SIG-M5 treated with dmso at 0.1 percent for 504 hours (cell line): Measurements from ENCODE around the gene AMOTL1.
"Not testable (repeated sequence)": the region's sequence is repeated elsewhere in the genome, so short reads cannot be mapped to it uniquely, and the experiment has no call there.

ENCODE experiments used
- DNase-seq: peaks from one replicate; lab custom pipeline; 2025; ENCODE audit not compliant: unreplicated experiment; lab: John Stamatoyannopoulos, UW

AMOTL1 gene

DNA sequence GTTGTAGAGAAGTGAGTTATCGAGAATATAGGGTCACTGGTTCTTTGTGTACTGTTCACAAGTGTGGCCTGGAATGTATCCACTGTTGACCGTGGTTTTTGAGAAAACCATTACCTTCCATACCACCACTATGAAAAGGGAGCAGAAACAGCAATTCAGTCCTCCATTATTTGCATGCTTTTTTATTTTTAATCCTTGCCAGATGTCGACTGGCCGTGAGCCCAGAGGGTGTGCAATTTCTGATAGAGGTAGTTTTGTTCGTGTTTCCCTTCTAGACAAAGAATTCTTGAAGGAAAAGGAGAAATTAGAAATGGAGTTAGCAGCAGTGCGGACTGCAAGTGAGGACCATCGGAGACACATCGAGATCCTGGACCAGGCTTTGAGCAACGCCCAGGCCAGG, 81.7 kb downstream of the AMOTL1 start:
- DNase-seq: no peak

DNA sequence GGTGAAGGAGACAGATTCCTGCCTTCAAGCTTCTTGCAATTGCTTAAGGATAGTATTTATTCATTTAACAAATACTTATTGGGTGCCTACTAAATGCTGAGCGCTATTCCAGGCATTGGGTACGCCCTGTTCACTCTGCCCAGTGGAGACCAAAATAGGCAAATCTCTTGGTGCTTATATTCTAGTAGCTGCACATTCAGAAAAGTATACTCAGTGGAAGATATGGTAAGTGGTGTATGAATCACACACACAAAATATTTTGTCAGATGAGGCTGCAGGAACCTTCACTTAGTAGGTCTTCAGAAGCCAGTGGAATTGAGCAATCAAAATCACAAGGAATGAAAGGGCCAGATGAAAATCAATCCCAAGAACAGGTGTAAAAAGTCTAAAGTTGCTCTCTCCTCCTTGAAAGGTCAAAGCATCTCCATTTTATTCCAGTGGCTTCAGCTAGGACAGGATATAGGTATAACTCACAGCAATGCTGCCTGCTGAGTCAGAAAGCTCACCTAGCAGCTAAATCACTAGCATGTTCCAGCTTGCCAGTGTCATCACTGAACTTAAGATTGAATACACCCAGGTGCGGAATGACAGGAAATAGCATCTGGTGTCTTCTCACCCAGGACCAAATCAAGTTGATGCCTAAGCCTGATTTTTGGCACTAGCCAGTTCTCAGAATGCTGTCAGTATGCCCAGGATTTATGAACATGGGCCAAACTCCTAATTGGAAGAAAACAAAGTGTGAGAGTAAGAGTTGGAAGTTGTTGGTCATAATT, 83.9 kb downstream of the AMOTL1 start:
- no peak for DNase-seq

DNA sequence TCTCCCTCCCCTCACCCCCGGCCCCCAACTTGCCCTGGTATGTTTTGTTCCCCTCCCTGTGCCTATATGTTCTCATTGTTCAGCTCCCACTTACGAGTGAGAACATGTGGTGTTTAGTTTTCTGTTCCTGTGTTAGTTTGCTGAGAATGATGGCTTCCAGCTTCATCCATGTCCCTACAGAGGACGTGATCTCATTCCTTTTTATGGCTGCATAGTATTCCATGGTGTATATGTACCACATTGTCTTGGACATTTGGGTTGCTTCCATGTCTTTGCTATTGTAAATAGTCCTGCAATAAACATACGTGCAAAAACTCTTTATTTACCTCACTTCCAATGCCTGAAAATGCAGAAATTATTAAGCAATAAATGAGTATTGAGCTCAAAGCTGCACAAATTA, 85.1 kb downstream of the AMOTL1 start:
- not testable (repeated sequence) for DNase-seq

DNA sequence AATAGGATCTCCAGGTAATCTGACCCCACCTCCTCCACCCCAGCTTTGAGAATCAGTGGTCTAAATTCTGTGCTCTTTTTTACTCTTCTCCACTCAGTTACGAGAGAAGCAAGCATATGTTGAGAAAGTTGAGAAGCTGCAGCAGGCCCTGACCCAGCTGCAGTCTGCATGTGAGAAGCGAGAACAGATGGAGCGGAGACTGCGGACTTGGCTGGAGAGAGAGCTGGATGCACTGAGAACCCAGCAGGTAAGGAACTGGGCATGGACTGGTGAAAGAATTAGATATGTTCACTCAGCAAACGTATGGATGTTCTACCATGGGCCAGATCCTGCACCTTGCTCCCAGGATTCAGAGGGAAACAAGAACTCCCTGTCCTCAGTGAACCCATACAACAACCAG, 85.7 kb downstream of the AMOTL1 start:
- no peak for DNase-seq

DNA sequence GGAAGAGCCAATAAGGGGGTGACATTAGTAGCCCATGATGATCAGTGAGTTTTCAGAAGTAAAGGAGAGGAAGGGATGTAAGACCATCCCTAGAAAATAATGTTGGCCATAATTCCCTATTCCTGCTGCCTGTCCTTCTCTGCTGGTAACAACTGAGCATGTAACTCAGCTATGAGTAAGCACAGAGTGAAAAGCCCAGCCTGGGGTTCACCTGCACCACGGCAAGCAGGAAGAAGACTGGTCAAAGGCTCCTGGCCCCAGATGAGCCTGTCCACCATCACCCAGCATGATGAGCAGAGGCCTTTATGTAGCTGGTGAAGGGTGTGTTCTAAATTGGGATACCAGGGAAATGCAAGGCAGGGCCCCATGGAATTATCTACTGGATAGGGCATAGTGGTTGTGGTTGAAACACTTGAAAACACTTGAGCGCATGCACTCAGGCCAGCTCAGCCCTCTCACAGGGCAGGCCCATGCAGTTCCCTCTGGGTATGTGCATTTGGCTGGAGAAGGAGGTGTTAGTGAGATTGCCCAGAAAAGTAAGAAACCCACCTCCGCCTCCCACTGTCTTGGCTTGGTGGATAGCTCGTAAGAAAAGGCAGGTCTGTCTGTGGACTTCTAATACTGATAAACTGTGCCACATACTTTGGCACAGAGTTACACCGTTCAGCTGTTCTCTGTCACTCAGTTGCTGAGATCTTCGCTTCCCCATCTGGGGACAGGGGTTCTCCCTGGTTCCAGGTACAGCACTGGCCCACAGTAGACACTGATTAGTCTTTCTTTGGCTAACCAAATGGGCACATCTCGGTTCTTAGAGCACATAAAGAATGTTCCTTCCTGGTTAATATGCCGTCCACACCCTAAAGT, 86.8 kb downstream of the AMOTL1 start:
- DNase-seq: no peak

DNA sequence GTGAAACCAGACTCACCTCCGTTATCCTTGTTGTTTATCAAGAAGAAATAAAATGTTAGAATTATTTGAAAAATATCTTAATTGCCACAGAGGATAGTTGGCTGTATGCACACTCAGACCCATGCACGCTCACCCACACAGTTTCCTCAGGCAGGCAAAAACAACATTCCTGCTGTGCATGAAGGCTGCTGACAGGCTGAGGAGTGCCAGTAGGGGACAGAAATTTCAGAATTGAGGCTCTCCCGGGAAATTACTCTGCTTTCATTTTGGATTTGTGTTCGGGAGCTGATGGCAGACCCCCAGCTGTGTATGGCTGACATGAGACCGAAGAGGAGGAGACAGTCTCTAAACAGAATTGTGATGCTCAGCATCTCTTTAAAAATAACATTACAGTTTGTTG, 87.5 kb downstream of the AMOTL1 start:
- DNase-seq: no peak

DNA sequence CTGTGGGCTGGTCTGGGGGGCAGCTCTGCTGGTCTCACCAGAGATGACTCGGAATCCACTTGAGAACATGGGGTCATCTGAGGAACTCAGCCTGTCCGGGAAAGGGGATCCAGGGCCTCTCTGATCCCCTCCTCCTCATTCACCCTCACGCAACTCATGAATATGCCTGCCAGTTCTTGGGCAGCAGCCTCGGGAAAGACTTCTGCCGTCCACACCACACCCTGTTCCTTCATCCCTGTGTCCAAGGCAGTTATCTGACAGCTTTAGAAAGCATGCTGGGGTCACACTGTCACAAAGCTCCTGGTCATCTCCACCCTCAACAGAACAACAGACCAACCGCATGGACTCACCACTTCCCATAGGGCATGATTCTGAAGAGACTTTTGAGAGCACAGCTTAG, 88.3 kb downstream of the AMOTL1 start:
- no peak for DNase-seq

DNA sequence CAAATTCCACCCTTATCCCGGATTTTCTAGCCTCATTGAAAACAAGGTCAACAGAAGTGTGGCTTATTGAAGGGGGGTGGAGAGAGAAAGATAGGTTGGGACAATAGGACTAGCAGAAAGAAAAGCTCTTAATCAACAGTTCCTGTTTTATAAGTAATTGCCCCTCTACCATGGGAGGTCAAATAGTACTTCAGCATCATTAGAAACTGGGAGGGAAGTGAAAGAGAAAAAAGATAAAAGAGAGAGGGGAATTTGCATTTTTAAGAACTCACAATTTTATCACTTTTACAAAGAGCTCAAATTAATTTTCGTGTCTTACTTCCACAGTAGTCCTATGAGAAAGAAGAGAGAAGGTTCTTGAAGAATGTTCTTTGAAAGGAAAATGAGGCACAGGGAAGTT, 89.2 kb downstream of the AMOTL1 start:
- no peak for DNase-seq

DNA sequence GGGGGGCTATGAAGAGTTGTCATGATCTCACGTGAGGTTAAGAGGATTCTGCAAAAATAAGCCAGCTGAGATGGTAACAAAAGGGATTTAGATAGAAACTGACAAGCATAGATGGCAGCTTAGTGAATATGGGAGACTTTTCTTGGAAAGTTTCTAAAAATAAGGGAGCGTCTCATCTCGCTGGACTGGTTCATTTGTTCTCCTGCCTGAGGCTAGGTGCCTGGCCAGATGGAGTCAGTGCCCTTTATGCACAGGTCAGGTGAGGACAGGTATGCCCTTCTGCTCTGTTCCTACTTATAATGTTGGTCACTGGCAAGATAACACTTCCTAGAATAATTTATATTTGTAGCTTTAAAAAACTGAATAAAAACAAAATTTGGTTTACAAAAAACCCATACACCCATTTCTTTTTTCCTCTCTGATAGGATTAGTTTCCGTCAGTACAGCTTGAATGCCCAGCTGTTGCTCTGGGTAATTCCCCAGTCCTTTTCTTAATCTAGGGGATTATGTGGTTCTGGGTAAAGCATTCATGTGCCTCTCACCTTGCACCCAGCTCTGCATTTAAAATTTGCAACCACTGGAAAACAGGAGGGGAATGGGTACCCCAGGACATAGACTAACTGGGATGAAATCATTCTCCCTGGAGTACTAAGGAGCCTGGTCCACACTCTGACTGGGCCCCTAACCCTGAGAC, 90.0 kb downstream of the AMOTL1 start:
- DNase-seq: no peak

DNA sequence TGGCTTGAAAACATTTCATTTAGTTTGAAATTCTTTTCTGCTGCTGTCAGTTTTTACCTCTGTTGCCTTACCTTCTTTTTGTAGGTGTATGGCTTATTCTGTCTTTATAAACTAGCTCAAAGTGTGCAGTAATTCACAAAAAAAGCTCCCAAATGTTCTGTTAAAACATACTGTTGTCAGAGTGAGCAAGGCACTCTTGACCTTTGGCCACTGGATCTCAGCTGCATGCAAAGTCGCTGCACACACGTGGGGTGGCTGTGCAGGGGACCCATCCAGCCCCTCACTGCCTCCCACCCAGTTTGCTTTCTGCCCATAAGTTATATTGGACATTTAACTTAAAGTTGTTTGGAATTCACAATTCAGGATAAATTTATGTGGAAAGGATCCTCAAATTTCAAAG, 92.2 kb downstream of the AMOTL1 start:
- DNase-seq: no peak

DNA sequence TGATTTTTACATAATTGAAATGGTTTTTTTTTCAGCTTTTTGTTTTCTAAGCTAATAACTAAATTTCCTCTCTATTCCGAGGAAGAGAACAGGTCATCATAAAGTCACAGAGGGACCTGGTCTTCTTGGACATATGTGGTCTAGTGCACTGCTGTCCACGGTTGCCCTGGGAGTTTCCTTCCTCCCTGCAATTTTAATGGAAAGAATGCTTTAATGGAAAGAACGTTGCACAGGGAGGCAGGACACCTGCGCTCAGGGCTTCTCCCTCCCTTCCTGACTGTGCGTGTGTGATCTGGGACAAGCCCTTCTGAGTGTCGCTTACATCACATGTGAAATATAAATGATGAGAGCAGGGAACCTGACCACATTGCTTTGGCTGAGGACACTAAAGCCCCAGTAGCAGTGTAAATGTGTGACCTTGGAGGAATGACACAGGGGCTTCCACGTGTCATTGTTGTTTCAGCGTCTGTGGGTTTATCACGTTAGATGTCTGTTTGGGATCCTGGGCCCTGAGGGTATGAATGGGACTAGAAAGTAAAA, 93.2 kb downstream of the AMOTL1 start:
- no peak for DNase-seq

DNA sequence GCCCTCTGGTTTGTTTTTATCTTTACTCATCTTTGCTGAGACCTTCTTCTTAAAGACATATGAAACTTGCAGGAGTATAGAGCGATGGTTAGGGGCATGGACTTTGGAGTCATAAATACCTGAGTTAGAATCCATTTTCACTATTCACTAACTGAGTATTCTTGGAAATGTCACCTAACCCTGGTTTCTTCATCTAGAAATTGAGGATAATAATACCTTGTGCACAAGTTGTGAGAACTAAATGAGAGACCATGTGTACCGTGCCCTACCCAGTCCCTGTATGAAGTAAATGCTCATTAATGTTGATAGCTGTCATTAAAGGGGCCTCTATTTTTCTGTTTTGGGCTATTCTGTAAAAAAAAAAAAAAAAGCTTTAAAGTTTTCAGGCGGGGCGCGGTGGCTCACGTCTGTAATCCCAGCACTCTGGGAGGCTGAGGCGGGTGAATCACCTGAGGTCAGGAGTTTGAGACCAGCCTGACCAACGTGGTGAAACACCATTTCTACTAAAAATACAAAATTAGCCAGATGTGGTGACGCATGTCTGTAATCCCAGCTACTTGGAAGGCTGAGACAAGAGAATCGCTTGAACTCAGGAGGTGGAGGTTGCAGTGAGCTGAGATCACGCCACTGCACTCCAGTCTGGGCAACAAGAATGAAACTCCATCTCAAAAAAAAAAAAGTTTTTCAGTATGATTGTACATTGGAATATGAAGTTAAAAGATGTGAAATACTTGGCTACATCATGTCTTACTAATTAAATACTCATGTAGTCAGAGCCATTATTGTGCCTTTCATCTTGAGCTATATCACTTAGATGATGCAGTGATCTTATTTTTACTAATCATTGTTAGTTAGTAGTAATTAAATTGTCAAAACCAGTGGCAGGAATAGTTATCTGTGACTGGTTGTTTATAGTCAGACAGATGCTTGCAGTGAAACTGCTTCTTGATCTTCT, 95.0 kb downstream of the AMOTL1 start:
- no peak for DNase-seq

DNA sequence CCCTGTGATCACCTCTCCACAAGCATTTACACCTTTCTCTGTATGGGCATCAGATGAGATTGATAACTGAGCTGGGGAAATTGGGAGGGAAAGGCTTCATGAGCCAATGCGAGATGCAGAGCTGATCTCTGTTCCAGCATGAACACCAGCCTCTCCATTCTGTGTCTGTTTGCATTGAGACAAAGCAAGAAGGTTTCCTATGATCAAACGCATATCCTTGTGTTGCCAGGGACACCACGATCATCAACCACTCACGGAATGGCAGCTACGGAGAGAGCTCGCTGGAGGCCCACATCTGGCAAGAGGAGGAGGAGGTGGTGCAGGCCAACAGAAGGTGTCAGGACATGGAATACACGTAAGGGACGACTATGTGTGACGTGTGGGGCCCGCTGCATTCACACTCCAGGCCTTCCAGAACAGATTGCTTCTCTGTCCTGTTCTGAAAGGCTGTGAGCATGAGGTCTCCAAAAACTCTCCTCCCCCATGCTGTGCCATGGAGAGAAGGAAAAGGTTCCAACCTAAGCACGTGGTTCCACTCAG, 96.4 kb downstream of the AMOTL1 start:
- no peak for DNase-seq

DNA sequence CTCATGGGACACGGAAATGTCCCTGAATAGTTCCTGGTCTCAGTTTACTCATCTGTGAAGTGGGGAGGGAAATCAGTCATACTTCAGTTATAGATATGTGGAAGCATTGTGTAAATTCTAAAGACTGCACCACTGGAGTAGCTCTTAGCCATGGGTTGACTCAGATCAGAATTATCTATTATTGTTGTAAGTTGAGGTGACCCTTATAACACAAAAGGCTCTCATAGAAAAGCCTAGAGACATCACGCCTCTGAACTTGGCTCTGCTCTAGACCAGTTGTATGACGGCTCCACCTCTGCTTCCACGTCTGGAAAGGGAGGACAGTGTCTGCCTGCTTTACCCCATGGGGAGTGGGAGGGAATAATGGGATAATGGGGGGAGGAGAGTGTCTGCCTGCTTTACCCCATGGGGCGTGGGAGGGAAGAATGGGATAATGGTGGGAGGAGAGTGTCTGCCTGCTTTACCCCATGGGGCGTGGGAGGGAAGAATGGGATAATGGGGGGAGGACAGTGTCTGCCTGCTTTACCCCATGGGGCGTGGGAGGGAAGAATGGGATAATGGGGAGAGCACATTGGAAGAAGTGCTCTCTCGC, 98.2 kb downstream of the AMOTL1 start:
- DNase-seq: no peak

DNA sequence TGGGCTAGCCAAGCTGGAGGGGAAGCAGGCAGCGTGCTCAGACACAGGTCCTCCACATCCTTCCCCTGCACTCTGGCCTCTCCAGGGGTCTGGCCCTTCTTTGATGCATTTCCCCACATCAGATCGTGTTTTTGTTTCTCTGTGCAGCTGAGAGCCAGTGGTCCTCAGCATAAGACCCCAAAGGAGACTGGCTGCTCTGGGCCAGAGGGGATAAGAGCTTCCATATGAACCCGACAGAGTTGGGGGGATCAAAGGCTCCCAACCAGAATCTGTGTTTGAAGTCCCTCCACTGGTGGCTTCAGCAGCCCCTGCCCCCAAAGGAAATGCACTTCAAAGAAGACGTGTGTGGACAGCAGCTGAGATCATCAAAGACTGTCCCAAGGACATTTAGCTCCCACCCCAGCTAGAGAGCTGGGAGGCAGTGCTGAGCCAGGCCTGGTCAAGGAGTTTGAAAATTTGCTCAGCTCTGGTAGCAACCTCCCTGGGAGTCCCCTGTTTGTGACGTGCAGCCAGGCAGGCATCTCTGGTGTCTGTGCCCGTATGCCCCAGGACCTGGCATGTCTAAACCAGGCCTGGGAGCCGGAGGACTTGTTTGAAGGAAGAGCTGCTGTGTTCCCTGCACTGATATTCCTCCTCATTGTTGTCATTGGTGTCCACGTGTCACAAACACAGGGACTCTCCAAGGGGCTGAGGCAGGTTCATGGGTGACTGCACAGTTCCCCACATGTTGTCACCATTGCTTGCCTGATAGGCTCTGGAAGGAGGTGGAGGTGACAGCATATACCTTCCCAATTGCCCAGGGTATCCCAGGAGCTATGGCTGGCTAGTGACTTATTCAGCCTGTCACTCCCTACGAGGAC, 99.0 kb downstream of the AMOTL1 start:
- DNase-seq: no peak

DNA sequence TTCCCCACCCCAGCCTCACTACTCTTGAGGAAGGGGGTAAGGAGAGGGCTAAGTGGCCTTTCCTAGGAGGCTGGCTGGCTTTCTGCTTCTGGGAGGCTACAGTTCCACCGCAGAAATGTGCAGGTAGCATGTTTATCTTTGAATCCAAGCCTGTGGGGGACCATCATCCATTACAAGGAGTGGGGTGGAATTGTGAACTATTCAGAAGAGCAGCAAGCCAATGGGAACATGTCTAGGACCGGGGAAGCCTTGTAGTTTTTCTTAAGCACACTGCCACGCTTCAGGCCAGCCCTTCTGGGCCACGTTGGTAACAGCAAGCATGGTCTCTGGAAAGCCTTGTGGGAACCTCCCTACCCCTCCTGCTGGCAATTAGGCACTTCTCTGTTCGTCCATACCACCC, 100.3 kb downstream of the AMOTL1 start:
- no peak for DNase-seq

DNA sequence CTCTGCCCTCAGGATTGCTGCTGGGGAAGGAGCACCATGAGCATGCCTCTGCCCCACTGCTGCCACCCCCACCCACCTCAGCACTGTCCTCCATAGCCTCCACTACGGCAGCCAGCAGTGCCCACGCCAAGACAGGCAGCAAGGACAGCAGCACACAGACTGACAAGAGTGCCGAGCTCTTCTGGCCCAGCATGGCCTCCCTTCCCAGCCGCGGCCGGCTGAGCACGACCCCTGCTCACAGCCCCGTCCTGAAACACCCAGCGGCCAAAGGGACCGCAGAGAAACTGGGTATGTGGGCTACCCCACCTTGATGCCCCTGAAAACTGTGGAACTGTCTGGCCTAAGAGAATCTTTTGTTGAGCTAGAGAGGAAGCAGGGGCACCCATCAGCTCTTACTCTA, 101.0 kb downstream of the AMOTL1 start:
- no peak for DNase-seq

DNA sequence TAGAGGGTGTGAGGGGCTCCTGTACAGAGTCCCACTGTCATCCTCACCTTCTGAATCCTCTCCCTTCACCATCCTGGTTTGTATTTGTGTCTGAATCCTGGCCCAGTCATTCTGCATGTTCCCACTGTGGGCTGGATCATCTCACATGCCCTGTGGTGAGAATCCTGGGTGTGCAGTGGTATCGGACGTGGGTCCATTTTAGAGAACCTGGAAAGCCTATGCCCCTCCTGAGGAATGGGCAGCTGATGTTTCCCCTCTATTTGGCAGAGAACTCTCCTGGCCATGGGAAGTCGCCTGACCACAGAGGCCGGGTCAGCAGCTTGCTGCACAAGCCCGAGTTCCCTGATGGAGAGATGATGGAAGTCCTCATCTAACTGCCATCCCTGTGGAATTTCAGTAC, 102.3 kb downstream of the AMOTL1 start:
- no peak for DNase-seq
